GM18502 (cell line): ENCODE data around the gene KRTAP10-11.
"Not testable (repeated sequence)": the region's sequence is repeated elsewhere in the genome, so short reads cannot be mapped to it uniquely, and the experiment has no call there.

ENCODE experiments used
- ATAC-seq: cut with Tn5 transposase; IDR thresholded peaks from one replicate; pipeline ENCODE4 v1.9.1; 2021; ENCODE audit warnings: mild to moderate bottlenecking; ENCODE audit not compliant: unreplicated experiment, poor library complexity

Gene KRTAP10-11

DNA sequence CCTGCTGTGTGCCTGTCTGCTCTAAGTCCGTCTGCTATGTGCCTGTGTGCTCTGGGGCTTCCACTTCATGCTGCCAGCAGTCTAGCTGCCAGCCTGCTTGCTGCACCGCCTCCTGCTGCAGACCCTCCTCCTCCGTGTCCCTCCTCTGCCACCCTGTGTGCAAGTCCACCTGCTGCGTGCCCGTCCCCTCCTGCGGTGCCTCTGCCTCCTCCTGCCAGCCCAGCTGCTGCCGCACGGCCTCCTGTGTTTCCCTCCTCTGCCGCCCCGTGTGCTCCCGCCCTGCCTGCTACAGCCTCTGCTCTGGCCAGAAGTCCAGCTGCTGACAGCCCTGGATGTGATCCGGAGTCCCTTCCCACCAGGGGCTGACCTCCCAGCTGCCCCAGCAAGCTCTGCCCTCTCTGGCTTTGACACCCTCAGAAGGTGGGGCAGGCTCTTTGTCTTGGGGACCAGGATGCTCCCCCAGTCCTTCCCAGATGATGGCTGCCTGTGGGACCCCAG is 8.3 kb upstream of the KRTAP10-11 start:
- not testable (repeated sequence) for ATAC-seq

DNA sequence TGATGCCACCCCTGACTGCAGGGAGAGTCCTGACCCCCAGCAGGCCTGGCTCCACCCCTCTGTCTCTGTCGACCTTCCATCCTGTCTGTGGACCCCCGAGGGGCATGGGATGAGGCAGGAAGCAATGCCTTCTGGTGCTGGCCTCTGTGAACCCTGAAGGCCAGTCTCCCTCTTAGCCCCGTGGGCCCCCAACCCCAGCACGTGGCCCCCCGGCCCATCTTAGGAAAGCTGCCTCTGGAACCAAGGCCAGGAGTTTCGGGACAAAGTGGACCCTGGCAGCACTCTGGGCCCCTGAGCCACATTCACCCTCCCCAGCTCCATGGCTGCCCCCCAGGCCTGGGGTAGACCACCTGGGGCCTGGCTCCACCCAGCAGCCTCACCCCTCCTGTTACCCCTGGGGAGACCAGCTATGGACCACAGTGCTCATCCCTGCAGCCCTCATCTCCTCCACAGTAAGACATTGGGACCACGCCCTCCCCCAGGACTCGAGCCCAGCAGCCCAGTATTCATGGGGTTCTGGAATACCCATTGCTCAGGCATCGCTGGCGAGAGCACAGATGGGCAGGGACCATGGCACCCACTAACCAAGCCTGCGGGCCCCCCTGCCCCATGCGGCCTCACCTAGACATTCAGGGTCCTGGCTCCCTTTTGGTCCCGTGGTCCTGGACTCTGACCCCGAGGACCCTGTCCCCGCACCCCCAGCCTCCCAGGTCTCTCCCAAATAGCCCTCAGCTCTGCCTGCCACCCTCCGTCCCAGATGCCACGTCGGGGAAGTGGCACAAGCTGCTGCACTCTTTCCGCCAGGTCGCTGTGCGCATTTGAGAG is 7.5 kb upstream of the KRTAP10-11 start:
- not testable (repeated sequence) for ATAC-seq

- ATAC-seq = no peak
Measured at GRCh38 chr21:44639331-44639655, 6.9 kb upstream of the KRTAP10-11 start.

GRCh38 chr21:44640761-44641160 is 5.5 kb upstream of the KRTAP10-11 start:
- ATAC-seq = no peak

- no peak for ATAC-seq
Measured at GRCh38 chr21:44643741-44644310, 2.4 kb upstream of the KRTAP10-11 start.

GRCh38 chr21:44644878-44645277 is 1.3 kb upstream of the KRTAP10-11 start:
- ATAC-seq = no peak

DNA sequence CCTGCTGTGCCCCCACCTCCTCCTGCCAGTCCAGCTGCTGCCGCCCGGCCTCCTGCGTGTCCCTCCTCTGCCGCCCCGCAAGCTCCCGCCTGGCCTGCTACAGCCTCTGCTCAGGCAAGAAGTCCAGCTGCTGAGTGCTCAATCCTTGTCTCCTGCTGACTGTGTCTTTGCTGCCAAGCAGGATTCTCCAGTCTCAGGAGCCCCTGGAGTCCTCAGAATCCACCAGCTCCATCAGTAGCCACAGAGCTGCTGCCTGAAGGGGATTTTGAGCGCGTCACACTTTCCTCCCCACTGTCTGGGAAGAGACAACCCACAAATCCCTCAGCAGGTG is 973 bp downstream of the KRTAP10-11 start:
- no peak for ATAC-seq

- ATAC-seq = no peak
Measured at GRCh38 chr21:44648557-44649311, 2.5 kb downstream of the KRTAP10-11 start.

GRCh38 chr21:44649521-44650100 is 3.4 kb downstream of the KRTAP10-11 start:
- no peak for ATAC-seq

DNA sequence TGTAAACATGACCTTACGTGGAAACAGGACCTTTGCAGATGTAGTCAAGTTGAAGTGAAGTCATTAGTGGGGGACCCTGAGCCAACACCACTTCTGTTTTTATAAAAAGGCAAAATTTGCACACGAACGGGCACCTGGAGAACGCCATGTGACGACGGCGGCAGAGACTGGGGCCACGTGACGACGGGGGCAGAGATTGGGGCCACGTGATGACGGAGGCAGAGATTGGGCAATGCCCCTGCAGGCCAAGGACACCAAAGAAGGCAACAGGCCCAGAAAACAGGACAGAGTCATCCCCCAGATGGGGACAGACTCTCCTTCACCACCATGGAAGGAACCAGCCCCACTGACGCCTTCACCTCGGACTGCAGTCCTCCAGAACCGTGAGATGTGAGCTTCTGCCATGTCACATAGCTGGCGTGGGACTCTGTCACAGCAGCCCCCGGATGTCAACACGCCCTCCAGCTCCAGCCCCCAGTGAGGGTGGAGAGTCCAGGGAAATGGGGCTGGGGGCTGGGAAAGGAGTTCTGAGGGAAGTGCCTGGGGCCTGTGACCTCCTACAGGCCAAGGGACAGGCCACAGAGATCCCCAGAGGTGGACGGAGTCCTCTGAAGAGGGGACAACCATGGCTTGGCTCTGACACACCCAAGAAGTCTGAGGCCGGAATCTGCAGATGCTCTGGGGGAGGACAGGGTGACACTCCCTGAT is 4.2 kb downstream of the KRTAP10-11 start:
- no peak for ATAC-seq

GRCh38 chr21:44650973-44651675 is 4.9 kb downstream of the KRTAP10-11 start:
- no peak for ATAC-seq

- no peak for ATAC-seq
Measured at GRCh38 chr21:44653123-44653522, 6.9 kb downstream of the KRTAP10-11 start.

GRCh38 chr21:44653656-44654575 is 7.7 kb downstream of the KRTAP10-11 start:
- ATAC-seq = no peak

DNA sequence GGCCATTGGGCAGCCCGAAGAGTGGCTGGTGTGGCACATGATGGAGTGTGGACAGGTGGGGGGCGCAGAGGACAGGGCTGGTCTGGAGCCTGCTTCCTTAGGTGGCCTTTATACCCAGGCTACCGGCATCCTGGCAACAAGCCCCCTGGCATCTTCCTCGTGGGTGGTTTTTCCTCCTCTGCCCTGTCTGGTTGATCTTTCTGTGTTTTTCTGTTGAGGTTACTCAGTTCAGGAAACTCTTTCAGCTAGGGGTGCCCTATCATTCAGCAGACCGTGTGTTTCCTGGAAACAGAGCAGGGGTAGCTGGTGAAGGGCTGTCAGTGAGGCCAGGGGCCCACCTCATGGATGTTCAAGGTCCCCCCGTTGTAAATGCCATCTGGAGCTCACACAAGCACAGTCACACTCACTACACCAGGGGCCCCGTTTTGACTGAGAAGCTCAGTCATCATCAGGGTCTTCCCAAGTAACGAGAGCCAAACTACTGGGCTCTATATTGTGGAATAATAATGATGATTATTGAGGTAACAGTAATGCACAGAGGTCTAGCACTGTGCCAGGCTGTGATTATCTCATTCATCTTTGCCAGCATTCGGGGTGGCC is 8.5 kb downstream of the KRTAP10-11 start, which contains the start of gene KRTAP12-4:
KRTAP12-4 (minus strand) TSS at position 84 of the 600 bp plus-strand sequence; CDS start at position 39, 45 bp downstream.
- ATAC-seq = no peak

- no peak for ATAC-seq
Measured at GRCh38 chr21:44656868-44657267, 10.7 kb downstream of the KRTAP10-11 start.

DNA sequence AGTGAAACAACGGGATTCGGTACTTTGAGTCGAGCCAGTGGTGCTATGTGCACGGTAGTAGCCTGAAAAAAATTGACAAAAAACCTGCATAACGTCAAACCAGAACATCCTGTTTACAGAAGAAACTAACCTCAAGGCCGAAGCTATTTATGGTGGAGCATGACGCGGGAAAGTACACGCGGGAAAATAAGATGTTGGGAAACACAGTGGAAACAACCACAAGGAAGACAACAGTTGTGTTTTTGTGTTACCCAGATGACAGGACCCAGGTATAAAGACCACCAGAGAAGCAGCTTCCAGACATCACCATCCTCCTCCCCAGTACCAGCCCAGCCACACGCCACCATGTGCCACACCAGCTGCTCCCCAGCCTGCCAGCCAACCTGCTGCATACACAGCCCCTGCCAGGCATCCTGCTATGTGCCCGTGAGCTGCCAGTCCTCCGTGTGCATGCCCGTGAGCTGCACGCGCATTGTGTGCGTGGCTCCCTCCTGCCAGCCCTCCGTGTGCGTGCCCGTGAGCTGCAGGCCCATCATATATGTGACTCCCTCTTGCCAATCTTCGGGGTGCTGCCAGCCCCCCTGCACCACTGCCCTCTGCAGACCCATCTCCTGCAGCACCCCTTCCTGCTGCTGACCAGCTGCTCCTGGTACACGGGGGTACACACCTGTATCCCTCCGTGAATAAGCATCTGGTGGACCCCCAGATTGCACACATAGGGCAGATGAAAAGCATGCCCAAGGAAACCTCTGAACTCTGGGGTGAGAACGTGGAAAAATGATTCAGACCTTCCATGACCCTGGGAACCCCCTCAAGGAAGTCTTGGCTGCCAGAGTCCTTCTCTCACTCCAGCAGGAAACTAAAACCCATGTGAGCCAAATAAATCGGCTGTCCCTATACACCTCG is 11.7 kb downstream of the KRTAP10-11 start, which contains the start of gene KRTAP12-3:
KRTAP12-3 (plus strand) TSS at position 298 of the 906 bp plus-strand sequence; CDS start at position 346, 48 bp downstream.
- ATAC-seq = no peak

GRCh38 chr21:44658541-44658910 is 12.3 kb downstream of the KRTAP10-11 start:
- no peak for ATAC-seq
